OCI-M1 (cell line): ENCODE measurements around the gene CELA3B.
"Not testable (repeated sequence)": the region's sequence is repeated elsewhere in the genome, so short reads cannot be mapped to it uniquely, and the experiment has no call there.

Experiments used
- DNase-seq: peaks from one replicate; lab custom pipeline; 2025; lab: John Stamatoyannopoulos, UW

Gene CELA3B, protein sequence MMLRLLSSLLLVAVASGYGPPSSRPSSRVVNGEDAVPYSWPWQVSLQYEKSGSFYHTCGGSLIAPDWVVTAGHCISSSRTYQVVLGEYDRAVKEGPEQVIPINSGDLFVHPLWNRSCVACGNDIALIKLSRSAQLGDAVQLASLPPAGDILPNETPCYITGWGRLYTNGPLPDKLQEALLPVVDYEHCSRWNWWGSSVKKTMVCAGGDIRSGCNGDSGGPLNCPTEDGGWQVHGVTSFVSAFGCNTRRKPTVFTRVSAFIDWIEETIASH

DNA sequence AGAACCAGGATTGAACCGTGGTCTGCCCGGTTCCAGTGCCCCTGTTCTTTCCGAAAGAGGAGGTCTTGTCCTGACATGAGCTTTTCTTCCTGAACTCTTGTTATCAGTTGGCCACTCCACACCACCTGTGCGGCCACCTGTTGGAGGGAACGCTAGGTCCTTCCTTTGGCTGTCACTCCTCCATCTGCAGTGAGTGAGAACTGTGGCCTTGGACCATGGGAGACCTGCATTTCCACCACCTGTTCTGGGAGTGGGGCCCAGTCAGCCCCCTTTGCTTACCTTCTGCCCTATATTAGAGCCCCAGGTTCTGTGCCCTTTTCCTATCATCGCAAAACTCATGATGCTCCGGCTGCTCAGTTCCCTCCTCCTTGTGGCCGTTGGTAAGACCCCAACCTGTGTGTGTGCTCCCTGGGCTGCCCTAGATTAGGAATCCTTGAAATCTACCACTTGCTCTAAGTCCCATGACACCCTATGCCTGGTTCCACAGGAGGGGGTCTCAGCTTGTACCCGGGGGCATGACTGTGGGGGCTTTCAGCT lies at the start of gene CELA3B:
TSS of gene CELA3B (plus strand) at position 320 of the 537 bp plus-strand sequence. CDS start at position 338, 18 bp downstream.
- DNase-seq: not testable (repeated sequence)

DNA sequence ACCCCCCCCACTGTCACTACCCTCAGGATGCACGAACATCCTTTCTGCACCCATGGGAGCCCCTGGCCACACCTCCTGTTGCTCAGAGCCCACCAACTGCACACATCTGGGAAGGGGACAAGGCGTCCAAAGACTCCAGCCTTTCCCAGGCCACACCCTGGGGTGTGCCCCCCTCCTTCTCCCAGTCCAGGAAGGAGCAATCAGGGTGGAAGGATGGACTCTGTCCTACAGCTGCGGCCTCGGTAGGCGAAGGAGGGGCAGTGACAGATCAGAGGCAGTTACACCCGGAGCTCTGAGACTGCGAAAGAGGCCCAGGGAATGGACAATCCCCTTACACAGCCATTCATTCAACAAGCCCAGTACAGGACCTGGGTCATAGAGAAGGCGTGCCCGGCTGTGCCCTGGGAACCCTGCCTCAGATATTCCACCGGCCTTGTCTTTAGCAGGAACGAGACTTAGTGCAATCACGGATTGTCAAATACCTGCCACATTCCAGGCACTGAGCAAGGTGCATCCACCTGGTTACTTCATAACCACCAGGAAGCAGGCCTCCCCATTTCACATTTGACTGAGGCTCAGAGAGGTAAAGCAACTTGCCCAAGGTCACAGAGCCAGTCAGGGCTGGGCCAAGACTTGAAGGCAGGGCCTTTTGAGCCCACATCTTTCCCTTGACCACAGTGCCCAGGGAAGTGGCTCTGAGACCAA lies 49.1 kb upstream of the CELA3B start:
- no peak for DNase-seq

DNA sequence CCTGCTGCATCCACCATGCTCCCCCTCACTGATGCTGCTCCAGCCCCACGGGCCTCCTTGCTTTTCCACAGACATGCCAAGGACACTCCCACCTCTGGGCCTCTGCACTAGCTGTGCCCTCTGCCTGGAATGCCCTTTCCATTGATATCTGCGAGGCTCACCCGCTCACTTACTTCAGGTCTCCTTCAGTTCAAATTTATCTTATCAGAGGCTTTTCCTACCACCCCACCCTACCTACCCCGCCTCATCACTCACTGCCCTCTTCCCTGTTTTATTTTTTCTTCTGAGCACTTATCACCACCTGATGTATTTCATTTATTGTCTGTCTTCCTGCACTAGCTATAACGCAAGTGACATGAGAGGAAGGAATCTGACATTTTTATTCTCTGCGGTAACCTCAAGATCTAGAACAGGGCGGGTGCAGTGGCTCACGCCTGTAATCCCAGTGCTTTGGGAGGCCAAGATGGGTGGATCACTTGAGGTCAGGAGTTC lies 46.7 kb upstream of the CELA3B start:
- no peak for DNase-seq

DNA sequence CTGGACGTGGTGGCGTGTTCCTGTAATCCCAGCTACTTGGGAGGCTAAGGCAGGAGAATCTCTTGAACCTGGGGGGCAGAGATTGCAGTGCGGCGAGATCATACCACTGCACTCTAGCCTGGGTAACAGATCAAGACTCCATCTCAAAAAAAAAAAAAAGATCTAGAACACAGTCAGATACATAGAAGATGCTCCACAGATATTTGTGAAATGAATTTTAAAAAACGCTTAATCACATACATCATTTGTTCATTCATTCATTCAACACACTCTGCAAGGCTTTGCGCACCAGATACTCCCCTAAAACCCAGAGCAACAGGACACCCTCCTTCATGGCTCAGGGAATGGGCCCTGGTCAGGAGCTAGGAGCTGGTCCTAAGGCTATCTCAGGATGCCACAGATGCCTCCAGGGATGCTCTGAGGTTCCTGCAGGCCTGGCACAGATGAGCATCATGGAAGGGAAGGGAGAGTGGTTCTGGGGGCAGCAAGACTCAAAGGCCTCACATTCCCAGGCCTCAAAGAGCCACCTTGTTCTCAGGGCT lies 46.1 kb upstream of the CELA3B start:
- no peak for DNase-seq

DNA sequence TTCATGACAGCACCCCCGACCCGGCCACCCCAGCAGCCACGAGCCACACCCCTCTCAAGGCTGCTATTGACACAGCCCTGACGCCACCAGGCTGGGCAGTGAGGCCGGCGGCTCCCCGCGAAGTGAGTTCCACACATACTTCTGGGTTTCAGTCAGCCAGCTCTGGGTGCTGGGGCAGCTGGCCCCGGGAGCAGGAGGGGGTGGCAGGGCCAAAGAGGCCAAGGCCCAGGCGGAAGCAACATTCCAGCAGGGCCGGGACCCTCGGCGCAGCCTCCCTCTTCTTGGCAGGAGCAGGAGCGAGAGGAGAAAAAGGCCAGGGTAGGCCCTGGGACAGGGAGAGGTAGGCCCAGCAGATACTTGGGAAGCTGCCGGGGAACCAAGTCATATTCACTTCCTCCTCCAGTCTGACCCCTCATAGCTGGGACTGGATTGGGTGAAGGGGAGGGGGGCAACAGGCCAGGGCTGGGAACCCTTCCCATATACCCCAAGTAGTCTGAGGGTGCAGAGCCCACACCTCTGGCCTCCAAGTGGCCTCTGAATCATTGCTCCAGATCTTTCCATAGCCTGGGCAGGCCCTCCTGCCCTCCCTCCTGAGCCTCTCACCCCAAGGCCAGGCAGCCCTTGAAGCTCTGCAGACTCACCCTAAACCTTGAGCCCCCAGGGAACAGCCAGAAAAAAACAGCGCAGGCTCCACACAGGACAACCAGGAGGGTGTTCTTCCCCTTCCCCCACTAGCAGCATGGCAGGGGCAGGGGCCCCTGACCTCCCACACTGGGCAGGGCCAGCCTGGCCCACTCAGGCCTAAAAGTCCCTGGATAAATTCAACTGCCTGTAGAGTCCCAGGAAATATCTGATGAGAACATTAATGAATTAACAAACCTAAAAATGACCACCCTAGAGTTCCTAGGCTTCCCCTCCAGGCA lies 45.4 kb upstream of the CELA3B start:
- DNase-seq: no peak

DNA sequence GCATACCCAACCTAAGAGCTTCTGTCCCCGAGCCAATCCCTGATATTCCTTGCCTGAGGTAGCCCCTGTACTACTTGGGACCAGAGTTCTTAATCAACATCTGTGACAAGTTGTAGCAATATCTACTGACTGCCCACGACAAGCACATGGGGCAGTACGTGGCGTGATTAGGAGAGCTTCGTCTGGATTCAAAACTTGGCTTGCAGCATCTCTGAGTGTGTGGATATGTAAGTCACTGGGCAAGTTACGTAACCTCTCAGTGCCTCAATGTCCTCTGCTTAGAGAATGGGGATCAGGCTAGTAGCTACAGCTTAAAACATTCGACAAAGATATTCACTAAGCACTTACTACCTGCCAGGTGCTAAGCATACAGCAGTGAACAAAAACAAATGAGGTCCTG lies 44.7 kb upstream of the CELA3B start:
- DNase-seq: no peak

DNA sequence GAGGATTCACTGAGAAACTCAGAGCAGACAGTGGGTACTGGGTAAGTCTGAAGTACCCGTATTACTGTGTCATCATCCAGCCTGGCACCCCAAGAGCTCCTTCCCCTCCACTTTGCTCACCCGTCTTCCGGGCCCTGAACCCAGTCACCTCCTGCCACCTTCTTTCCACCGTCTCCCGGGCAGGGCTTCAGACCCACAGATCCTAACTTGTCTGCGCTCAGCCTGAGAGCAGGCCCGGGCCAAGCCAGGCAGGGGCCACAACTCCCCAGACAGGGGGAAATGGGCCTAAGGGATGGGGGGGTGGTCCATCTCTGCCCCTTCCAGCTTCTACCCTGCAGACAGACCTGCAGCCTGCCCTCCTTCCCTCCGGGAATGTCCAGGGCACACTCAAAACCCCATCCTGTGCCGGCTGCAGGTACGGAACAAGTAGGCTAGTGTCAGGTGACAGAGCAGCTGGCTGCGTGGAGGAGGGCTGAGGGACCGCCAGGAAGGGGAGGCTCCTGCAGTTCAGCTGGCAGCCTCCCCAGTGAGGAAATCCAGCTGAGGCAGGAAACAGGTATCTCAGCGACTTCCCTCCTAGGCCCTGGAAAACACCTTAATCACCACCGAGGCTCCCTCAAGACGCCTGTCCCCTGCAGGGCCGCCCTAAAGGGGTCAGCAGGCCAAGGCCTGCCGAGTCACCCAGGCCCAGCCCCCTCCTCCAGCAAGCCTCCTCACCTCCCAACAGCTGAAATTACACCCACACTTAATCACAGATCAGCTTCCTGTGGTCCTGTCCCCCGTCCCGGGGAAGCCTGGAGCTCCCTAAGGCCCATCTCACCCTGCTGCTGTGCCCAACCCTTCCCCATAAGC lies 43.2 kb upstream of the CELA3B start:
- DNase-seq: no peak

DNA sequence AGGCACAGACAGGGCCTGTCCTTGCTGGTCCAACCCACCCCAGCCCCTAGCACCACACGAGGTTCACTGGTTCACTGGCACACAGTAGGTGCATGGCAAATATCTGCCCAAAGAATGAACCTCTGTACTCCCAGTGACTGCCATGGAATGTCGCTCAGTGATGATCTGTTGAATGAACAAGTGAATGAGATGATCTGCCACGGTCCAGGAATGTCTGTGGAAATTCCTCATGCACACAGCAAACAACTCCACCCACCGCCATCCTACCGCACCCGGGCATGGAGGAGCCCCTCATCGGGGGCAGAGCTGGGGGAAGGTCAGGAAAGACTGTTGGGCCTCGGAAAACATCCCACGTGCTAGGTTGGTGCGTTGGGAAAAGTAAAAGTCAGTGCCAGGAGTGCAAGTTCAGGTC lies 41.4 kb upstream of the CELA3B start:
- no peak for DNase-seq

DNA sequence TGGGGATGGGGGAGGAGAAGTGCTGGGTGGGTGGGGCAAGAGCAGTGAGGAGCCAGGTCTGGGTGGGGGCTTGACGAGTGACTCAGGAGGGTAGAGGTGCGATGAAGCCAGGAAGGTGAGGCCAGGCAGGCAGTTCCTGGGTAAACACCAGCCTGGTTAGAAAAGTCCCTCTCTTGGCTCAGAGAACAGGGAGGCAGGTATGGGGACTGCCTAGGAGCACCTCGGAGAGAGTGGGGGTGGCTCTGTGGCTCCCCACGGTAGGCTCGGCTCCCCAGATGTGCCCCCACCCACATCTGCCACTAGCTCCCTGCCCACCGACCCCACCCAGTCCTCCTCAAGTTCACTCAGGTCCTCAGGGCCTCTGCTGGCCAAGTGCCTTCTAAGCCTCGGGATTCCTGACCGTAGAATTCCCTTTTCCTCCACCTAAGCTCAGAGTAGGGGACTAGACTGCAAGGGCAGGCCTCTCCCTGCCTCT lies 40.9 kb upstream of the CELA3B start:
- no peak for DNase-seq

DNA sequence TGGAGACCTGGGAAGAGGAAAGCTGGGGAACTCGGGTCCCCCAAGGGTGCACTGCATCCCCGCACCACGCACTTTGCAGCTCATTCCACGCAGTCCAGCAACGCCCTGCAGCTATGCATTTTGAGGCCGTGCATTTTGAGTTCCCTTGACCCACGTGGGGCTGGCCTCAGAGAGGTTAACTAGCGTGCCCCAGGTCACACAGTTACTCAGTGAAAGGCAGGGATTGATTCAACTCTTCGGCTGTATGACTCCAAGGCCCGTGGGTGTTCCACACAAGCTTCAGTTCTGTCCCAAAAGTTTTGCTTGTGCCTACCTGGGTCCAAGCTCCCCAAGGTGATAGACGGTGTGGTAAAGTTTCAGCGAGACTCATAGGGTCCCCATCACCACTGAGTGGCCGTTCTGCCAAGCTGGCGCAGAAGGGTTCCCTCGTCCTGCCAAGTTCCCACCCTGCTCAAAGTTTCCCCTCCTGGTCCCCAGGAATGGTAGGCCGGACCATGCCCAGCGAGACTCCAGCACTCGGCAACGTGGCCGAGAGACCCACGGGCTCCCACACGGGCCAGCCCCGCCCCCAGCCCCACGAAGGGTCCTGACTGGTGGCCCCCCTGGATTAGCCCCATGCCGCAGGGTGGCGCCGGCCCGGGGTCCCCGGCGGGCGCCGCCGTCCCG lies 40.3 kb upstream of the CELA3B start:
- no peak for DNase-seq

DNA sequence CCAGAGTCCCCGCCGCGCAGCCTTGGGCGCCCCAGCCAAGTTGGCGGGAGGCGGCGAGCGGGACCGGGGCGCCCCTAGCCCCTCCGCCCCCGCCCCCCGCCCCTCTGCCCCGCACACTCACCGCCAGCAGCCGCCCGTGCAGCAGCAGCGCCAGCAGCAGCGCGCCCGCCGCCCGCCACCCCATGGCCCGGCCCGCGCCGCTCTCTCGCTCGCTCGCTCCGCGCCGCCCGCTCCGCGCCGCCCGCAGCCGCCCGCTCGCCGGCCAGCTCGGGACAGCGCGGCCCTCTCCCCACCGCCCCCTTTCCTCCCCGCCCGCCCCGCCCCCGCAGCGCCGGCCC lies 39.8 kb upstream of the CELA3B start, which contains the start of gene HSPG2:
TSS of gene HSPG2 (minus strand) at position 277 of the 338 bp plus-strand sequence. CDS start at position 184, 93 bp downstream.
- no peak for DNase-seq

DNA sequence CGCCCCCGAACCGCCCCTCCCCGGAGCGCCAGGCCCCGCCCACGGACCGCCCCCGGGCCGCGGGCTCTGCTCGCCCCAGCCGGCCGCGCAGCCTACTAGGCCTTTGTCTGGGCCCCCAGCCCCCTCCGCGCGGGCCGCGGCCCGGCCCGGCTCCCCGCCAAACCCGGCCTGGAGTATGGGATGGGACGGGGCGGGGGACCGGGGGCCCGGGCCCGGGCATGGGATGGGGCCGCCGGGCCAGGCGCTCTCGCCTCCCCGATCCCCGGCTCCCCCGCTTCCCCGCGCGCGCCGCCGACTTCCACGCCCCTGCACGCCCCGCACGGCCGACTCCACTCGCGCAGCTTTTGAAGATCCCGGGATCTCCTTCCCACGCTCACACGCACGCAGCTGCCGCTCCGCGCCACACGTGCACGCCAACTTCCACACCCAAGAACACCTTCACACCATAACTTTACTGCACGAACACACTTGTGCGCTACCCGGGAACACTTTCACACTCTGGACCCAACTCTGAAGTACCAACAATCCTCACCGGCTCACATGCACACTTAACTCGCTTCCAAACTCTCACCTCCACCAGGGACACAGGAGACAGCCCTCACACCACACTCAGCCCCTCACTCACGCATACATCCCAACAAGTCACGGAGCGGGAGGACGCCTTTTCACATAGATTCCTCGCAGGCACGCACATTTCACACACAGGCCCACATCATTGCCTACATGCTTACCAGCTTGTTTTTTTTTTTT lies 39.3 kb upstream of the CELA3B start:
- DNase-seq: peak; percentile 89

DNA sequence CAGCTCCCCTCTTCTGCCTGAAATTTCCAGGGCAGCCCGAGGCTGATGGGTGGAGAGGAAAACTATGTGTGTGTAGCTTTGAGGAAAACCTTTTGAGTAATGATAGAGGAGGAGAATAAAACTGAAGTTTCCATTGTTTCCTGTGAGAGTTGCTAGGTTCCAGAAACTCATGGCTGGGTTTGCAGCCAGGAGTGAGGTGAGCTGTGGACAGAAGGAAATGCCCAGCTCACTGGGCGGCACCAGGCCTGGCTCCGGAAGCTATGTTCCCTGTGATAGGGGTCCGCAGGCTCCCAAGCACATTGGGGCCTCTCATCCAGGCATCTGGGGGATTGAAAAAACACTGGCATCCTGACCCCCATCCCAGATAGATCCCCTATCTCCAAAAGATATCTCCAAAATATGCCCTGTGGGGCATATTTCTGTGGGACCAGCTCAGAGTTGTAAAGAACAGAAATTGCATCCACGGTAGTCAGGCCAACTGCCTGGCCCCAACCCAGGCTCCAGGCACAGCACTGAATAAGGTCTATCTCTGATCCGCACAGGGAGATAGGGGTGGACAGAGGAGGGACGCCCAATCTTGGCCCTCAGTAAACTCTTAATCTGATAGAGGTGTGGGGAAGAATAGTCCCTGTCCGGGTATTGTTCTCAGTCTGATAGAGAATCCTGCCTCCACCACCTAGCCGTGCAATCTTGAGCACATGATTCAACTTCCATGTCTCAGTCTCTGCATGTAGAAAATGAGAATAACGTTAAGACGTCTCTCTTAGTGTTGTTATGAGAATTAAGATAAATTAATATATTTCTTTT lies 37.9 kb upstream of the CELA3B start:
- peak; percentile 61 for DNase-seq

DNA sequence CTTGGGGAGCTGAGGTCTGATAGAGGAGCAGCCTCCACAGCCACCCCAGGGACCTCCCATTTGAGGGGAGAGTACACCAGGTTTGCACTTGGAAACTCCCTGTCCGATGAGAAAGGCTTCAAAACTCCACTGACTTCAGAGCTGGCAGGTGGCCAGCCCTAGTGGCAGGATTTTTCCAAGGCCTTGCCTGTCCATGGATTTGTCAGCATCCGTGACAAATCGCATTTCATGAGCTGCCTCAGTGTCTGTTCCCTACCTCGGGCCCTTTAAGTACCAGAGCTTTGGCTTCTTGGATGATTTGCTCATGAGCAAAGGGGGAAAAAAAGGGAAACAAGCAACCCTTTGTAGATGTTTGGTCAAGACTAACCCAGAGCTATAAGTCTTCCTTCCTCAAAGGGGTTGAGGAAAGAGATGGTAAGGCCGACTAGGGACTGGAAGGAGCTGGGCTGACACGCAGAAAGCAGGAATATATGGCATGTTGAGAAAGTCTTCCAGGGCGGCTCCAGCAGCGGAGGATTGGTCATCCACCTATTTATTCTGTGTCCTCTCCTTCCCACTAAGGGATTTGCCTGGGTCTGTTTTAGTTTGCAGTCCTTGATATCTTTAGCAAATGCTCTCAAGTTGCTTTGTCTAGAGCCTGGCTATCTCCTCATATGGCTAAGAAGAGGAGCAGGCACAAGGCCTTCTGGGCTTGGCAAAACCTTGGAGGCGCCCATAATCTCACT lies 37.0 kb upstream of the CELA3B start:
- peak; percentile 70 for DNase-seq

DNA sequence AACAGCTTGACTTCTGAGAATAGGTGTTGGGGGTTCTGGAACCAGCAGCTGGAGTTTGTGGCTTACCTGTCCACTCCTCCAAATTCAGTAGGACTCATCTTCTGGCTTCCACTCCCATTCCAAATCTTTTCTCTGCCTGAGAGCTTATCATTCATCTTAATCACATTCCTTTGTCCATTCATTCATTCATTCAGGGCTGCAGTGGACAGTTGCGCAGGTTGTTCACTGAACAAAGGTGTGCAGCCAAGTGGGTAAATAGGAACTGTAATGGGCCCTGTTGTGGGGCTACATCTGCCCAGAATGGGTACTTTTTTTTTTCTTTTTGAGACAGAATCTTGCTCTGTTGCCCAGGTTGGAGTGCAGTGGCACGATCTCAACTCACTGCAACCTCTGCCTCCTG lies 36.3 kb upstream of the CELA3B start:
- DNase-seq: no peak

DNA sequence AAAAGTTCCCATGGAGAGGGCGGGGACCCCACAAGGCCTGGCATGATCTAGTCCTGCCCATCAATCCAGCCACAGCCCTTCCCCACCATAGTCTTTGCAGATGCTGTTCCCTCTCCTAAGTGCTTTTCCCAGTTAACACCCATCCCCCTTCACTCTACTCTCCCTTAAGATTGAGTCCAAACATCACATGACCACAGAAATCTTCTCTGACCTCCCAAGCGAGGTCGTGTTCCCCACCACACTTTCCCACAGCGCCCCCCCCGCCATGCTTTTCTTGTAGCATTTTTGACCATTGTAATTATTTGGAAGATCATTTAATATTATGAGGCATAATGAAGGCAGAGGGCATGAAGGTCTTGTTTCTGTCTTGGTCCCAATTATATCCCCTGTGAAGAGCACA lies 35.5 kb upstream of the CELA3B start:
- DNase-seq: no peak

DNA sequence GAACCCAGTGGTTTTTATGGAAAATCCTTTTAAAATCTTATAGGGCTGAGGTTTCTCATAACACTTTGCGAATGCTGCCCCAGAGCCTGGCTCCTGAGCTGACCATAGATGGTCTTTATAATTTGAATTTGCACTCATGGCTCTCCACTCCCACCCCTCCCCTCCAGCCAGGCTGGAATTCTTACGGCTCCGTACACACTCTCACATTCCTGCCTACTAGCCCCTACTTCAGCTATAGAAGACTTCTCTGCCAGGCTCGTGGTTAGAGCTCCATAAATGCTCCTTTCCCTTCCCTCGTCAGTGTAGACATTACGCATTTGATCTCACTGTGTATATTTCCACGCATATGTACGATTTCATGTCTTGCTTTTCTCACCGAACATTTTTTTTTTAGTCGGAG lies 34.4 kb upstream of the CELA3B start:
- no peak for DNase-seq
